Activated CD4-positive, alpha-beta T cell treated with anti-CD3 and anti-CD28 coated beads for 24 hours (primary cell): ENCODE results near the gene PLOD2.

ENCODE experiments used
- DNase-seq, 2 donors: peaks; one replicate each; pipeline ENCODE4 v3.0.0-alpha.2; 2020; ENCODE audit warnings: low read depth in 2 of 2

The PLOD2 gene

GRCh38 chr3:146160964-146161662 is at the start of gene PLOD2:
PLOD2 (minus strand) TSS chr3:146161184; CDS start chr3:146160989, 195 bp downstream.
- peak in 1 of 2 donors; percentile 2 for DNase-seq

- no peak for DNase-seq
These were observed 48.4 kb upstream of the PLOD2 start for GRCh38 chr3:146209371-146209770.

GRCh38 chr3:146203776-146204175 is 42.8 kb upstream of the PLOD2 start:
- DNase-seq, result no peak

- DNase-seq, result no peak
These were observed 39.7 kb upstream of the PLOD2 start for GRCh38 chr3:146200461-146201220.

GRCh38 chr3:146199762-146200161 is 38.8 kb upstream of the PLOD2 start:
- no peak for DNase-seq

- DNase-seq, result no peak
These were observed 35.8 kb upstream of the PLOD2 start for GRCh38 chr3:146196789-146197188.

- DNase-seq, result no peak
These were observed 34.6 kb upstream of the PLOD2 start for GRCh38 chr3:146195605-146196004.

GRCh38 chr3:146195030-146195429 is 34.0 kb upstream of the PLOD2 start:
- DNase-seq, result no peak

GRCh38 chr3:146191051-146191450 is 30.1 kb upstream of the PLOD2 start:
- DNase-seq, result no peak

- no peak for DNase-seq
These were observed 28.7 kb upstream of the PLOD2 start for GRCh38 chr3:146189519-146190173.

GRCh38 chr3:146187334-146187950 is 26.5 kb upstream of the PLOD2 start:
- no peak for DNase-seq

GRCh38 chr3:146184241-146185015 is 23.4 kb upstream of the PLOD2 start:
- DNase-seq, result no peak

- DNase-seq, result no peak
These were observed 20.2 kb upstream of the PLOD2 start for GRCh38 chr3:146181216-146181615.

- DNase-seq, result no peak
These were observed 19.4 kb upstream of the PLOD2 start for GRCh38 chr3:146180376-146180775.

- DNase-seq, result no peak
These were observed 17.2 kb upstream of the PLOD2 start for GRCh38 chr3:146178006-146178689.

GRCh38 chr3:146177519-146177918 is 16.5 kb upstream of the PLOD2 start:
- no peak for DNase-seq

GRCh38 chr3:146177072-146177471 is 16.1 kb upstream of the PLOD2 start:
- no peak for DNase-seq

GRCh38 chr3:146172586-146172985 is 11.6 kb upstream of the PLOD2 start:
- DNase-seq, result no peak

GRCh38 chr3:146170591-146170990 is 9.6 kb upstream of the PLOD2 start:
- DNase-seq, result no peak

GRCh38 chr3:146169891-146170290 is 8.9 kb upstream of the PLOD2 start:
- no peak for DNase-seq

- DNase-seq, result no peak
These were observed 5.8 kb upstream of the PLOD2 start for GRCh38 chr3:146166826-146167225.
